HepG2 (cell line): ENCODE results near the gene FAM24B. TPM values are rescaled to one million over a fixed set of nuclear protein-coding genes. Genes with fewer than 3 reads are reported as not detected.

Experiments
- DR1 ChIP-seq: sonication (generic); formaldehyde crosslinking; IDR thresholded peaks from 2 replicates; pipeline ENCODE4 v1.8.0; 2021; ENCODE audit warnings: mild to moderate bottlenecking, missing genetic modification reagents, inconsistent platforms
- FOXP1 ChIP-seq, 2 experiments: fragments of 450-650 bp in 1 of 2; IDR thresholded peaks; 2 replicates each; pipeline ENCODE4 v1.6.1; 2017 to 2018; ENCODE audit warnings: antibody characterized with exemption in 1 of 2
- GRHL1 ChIP-seq: sonication (generic); formaldehyde crosslinking; conservative IDR thresholded peaks from 2 replicates; pipeline ENCODE4 v1.8.0; 2022; ENCODE audit warnings: missing genetic modification reagents
- IRF2 ChIP-seq: IDR thresholded peaks from 2 replicates; pipeline ENCODE4 v1.6.1; 2018; ENCODE audit warnings: missing genetic modification reagents, missing compliant biosample characterization
- KDM3A ChIP-seq: IDR thresholded peaks from 2 replicates; pipeline ENCODE4 v1.6.1; 2018; ENCODE audit warnings: low read depth, missing compliant biosample characterization
- KLF9 ChIP-seq: IDR thresholded peaks from 2 replicates; pipeline ENCODE4 v1.6.1; 2016; ENCODE audit warnings: low read depth
- MYPOP ChIP-seq: sonication (generic); formaldehyde crosslinking; IDR thresholded peaks from 2 replicates; pipeline ENCODE4 v1.8.1; 2023; ENCODE audit warnings: mild to moderate bottlenecking, moderate library complexity, missing genetic modification reagents
- NFE2 ChIP-seq: sonication (generic); formaldehyde crosslinking; IDR thresholded peaks from 2 replicates; pipeline ENCODE4 v1.4.0; 2020; ENCODE audit warnings: missing genetic modification reagents
- PCBP1 ChIP-seq: fragments of 200-400 bp; formaldehyde crosslinking; IDR thresholded peaks from 2 replicates; pipeline ENCODE4 v1.6.1; 2017; ENCODE audit warnings: mild to moderate bottlenecking, low read depth, low read length, borderline replicate concordance
- SRF ChIP-seq: IDR thresholded peaks from 2 replicates; pipeline ENCODE4 v1.6.1; 2011; ENCODE audit warnings: mild to moderate bottlenecking, low read depth, low read length, moderate library complexity
- TCF7L2 ChIP-seq: IDR thresholded peaks from 2 replicates; pipeline ENCODE4 v1.6.1; 2011; ENCODE audit warnings: mild to moderate bottlenecking, low read depth, low read length, moderate library complexity
- THAP8 ChIP-seq: sonication (generic); formaldehyde crosslinking; IDR thresholded peaks from 2 replicates; pipeline ENCODE4 v1.5.1; 2020; ENCODE audit warnings: missing genetic modification reagents, mild to moderate bottlenecking, borderline replicate concordance
- ZBTB37 ChIP-seq: sonication (generic); formaldehyde crosslinking; IDR thresholded peaks from 2 replicates; pipeline ENCODE4 v1.4.0; 2020; ENCODE audit warnings: mild to moderate bottlenecking, missing genetic modification reagents
- ZNF235 ChIP-seq: sonication (generic); formaldehyde crosslinking; IDR thresholded peaks from 2 replicates; pipeline ENCODE4 v1.8.1; 2023; ENCODE audit warnings: mild to moderate bottlenecking, missing genetic modification reagents, borderline replicate concordance
- ZNF607 ChIP-seq: sonication (generic); formaldehyde crosslinking; IDR thresholded peaks from 2 replicates; pipeline ENCODE4 v1.5.1; 2020; ENCODE audit warnings: missing genetic modification reagents, mild to moderate bottlenecking, borderline replicate concordance
- ZNF652 ChIP-seq: IDR thresholded peaks from 2 replicates; pipeline ENCODE4 v1.6.1; 2016; ENCODE audit warnings: low read depth, borderline replicate concordance
- ZNF737 ChIP-seq: sonication (generic); formaldehyde crosslinking; IDR thresholded peaks from 2 replicates; pipeline ENCODE4 v1.5.0; 2020; ENCODE audit warnings: missing genetic modification reagents, mild to moderate bottlenecking, borderline replicate concordance
- ZNF883 ChIP-seq: sonication (generic); formaldehyde crosslinking; IDR thresholded peaks from 2 replicates; pipeline ENCODE4 v1.5.1; 2020; ENCODE audit warnings: mild to moderate bottlenecking, missing genetic modification reagents; ENCODE audit errors: not compliant biosample characterization
- ZSCAN20 ChIP-seq: sonication (generic); formaldehyde crosslinking; IDR thresholded peaks from 2 replicates; pipeline ENCODE4 v1.4.0; 2020; ENCODE audit warnings: missing genetic modification reagents, mild to moderate bottlenecking, borderline replicate concordance
- polyA plus RNA-seq, 8 experiments: library from polyadenylated mRNA; depleted of rRNA in 3 of 8; stranded (reverse) in 7 of 8; unstranded in 1 of 8; fragments of >200 nt; fragmentation: Illumina TruSeq in 4 of 8; extraction: Trizol in 4 of 8; gene quantifications; 2 replicates each; pipeline versions ENCODE4 v1.2.1 to v1.2.3, GENCODE V29; 2011 to 2016; ENCODE audit warnings: low read depth in 4 of 8, missing spikeins in 1 of 8, mixed read lengths in 1 of 8; ENCODE audit not compliant: insufficient read depth in 1 of 8
- total RNA-seq, 5 experiments: library from RNA; depleted of rRNA; stranded (reverse); fragments of >200 nt; fragmentation: Illumina TruSeq; extraction: Trizol; gene quantifications; 2 replicates each; pipeline ENCODE4 v1.2.3, GENCODE V29; 2016; ENCODE audit warnings: low read depth in 1 of 5
- TF ChIP-seq, protein P1 (sequence below): IDR thresholded peaks from 2 replicates; pipeline ENCODE4 v1.6.1; 2016; ENCODE audit warnings: mild to moderate bottlenecking
- TF ChIP-seq, protein P2 (sequence below): IDR thresholded peaks from 2 replicates; pipeline ENCODE4 v1.6.1; 2016; ENCODE audit warnings: low read depth, control low read depth

Gene FAM24B
- total and polyA plus RNA-seq, 2 of the 13 experiments (the other 11 are each of a cell fraction or from before 2014, with no cell fraction given): 1.9 to 3.0 TPM

GRCh38 chr10:122911889-122912484 is 32.6 kb upstream of the FAM24B start (continued):
- TF ChIP-seq, protein P1, sequence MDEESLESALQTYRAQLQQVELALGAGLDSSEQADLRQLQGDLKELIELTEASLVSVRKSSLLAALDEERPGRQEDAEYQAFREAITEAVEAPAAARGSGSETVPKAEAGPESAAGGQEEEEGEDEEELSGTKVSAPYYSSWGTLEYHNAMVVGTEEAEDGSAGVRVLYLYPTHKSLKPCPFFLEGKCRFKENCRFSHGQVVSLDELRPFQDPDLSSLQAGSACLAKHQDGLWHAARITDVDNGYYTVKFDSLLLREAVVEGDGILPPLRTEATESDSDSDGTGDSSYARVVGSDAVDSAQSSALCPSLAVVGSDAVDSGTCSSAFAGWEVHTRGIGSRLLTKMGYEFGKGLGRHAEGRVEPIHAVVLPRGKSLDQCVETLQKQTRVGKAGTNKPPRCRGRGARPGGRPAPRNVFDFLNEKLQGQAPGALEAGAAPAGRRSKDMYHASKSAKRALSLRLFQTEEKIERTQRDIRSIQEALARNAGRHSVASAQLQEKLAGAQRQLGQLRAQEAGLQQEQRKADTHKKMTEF (CRISPR knock-in tag): peak; percentile 98
- TF ChIP-seq ZNF883 (CRISPR knock-in tag) (peak; percentile 100), KDM3A (CRISPR knock-in tag) (peak; percentile 100; the same call in 1 of the 2 replicates), ZBTB37 (CRISPR knock-in tag) (peak; percentile 96), TCF7L2 (no peak), ZNF737 (CRISPR knock-in tag) (peak; percentile 100), PCBP1 (no peak), DR1 (CRISPR knock-in tag) (peak; percentile 91), GRHL1 (peak; percentile 82; the same call in 1 of the 2 replicates), IRF2 (peak; percentile 99), KLF9 (CRISPR knock-in tag) (peak; percentile 99), MYPOP (peak; percentile 98), FOXP1 (IDR thresholded peaks at IDR 0.05) (no peak), FOXP1 (CRISPR knock-in tag; IDR thresholded peaks at IDR 0.05) (peak; percentile 91), ZNF652 (peak; percentile 87), ZNF607 (CRISPR knock-in tag) (peak; percentile 100), NFE2 (CRISPR knock-in tag) (peak; percentile 97), SRF (no peak), ZSCAN20 (CRISPR knock-in tag) (peak; percentile 100), ZNF235 (CRISPR knock-in tag) (peak; percentile 100), THAP8 (CRISPR knock-in tag) (peak; percentile 99)
- TF ChIP-seq, protein P2, sequence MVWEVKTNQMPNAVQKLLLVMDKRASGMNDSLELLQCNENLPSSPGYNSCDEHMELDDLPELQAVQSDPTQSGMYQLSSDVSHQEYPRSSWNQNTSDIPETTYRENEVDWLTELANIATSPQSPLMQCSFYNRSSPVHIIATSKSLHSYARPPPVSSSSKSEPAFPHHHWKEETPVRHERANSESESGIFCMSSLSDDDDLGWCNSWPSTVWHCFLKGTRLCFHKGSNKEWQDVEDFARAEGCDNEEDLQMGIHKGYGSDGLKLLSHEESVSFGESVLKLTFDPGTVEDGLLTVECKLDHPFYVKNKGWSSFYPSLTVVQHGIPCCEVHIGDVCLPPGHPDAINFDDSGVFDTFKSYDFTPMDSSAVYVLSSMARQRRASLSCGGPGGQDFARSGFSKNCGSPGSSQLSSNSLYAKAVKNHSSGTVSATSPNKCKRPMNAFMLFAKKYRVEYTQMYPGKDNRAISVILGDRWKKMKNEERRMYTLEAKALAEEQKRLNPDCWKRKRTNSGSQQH: peak; percentile 100
